HEK293T (cell line): ENCODE results near the gene PTPRM.

Experiments
- ARNT ChIP-seq: fragments of 450-650 bp; IDR thresholded peaks from 2 replicates; pipeline ENCODE4 v1.6.1; 2017; ENCODE audit warnings: mild to moderate bottlenecking
- BHLHE40 ChIP-seq: fragments of 450-650 bp; IDR thresholded peaks from 2 replicates; pipeline ENCODE4 v1.6.1; 2016; ENCODE audit warnings: mild to moderate bottlenecking, moderate library complexity, borderline replicate concordance
- CTBP1 ChIP-seq: fragments of 450-650 bp; IDR thresholded peaks from 2 replicates; pipeline ENCODE4 v1.6.1; 2016; ENCODE audit warnings: borderline replicate concordance
- ELF4 ChIP-seq: fragments of 450-650 bp; IDR thresholded peaks from 2 replicates; pipeline ENCODE4 v1.6.1; 2017; ENCODE audit warnings: antibody characterized with exemption
- FOXK2 ChIP-seq: fragments of 450-650 bp; IDR thresholded peaks from 2 replicates; pipeline ENCODE4 v1.6.1; 2016; ENCODE audit warnings: mild to moderate bottlenecking
- HDGF ChIP-seq: fragments of 450-650 bp; IDR thresholded peaks from 2 replicates; pipeline ENCODE4 v1.6.1; 2017; ENCODE audit warnings: antibody characterized with exemption, borderline replicate concordance
- NFRKB ChIP-seq: fragments of 450-650 bp; IDR thresholded peaks from 2 replicates; pipeline ENCODE4 v1.6.1; 2016; ENCODE audit warnings: mild to moderate bottlenecking, moderate library complexity
- PKNOX1 ChIP-seq: fragments of 450-650 bp; IDR thresholded peaks from 2 replicates; pipeline ENCODE4 v1.6.1; 2016
- SP1 ChIP-seq: fragments of 450-650 bp; IDR thresholded peaks from 2 replicates; pipeline ENCODE4 v1.6.1; 2017
- SUZ12 ChIP-seq: fragments of 450-650 bp; IDR thresholded peaks from 2 replicates; pipeline ENCODE4 v1.6.1; 2016; ENCODE audit warnings: mild to moderate bottlenecking
- TARDBP ChIP-seq: fragments of 450-650 bp; IDR thresholded peaks from 2 replicates; pipeline ENCODE4 v1.6.1; 2016
- ZNF384 ChIP-seq: fragments of 450-650 bp; IDR thresholded peaks from 2 replicates; pipeline ENCODE4 v1.6.1; 2016

GRCh38 chr18:8088626-8089025 is 521.5 kb downstream of the PTPRM start:
- TF ChIP-seq BHLHE40, result no peak
- no peak for TF ChIP-seq HDGF
- TF ChIP-seq PKNOX1, result no peak
- no peak for TF ChIP-seq ZNF384
- TF ChIP-seq SP1, result no peak
- no peak for TF ChIP-seq NFRKB
- TF ChIP-seq CTBP1, result no peak
- no peak for TF ChIP-seq FOXK2
- no peak for TF ChIP-seq ELF4
- no peak for TF ChIP-seq ARNT
- TF ChIP-seq SUZ12, result no peak
- TF ChIP-seq TARDBP, result no peak
